KOPT-K1 (cell line): ENCODE results near the gene GIMAP8.
"Not testable (repeated sequence)": the region's sequence is repeated elsewhere in the genome, so short reads cannot be mapped to it uniquely, and the experiment has no call there.

Experiments used
- H3K27ac ChIP-seq: fragments of 200-600 bp; sonication (generic); 2 replicates; pipeline ENCODE4 v1.5.1; 2016; ENCODE audit warnings: antibody characterized with exemption, mild to moderate bottlenecking, low read depth, low read length; ENCODE audit not compliant: poor library complexity, severe bottlenecking
- H3K36me3 ChIP-seq: fragments of 200-600 bp; sonication (generic); 2 replicates; pipeline ENCODE4 v1.5.1; 2017; ENCODE audit warnings: antibody characterized with exemption, mild to moderate bottlenecking, low read length, moderate library complexity; ENCODE audit not compliant: insufficient read depth
- H3K9me3 ChIP-seq: fragments of 200-600 bp; sonication (generic); 2 replicates; pipeline ENCODE4 v1.5.1; 2017; ENCODE audit warnings: antibody characterized with exemption, low read length, mild to moderate bottlenecking; ENCODE audit not compliant: insufficient read depth, poor library complexity, severe bottlenecking

GIMAP8 gene

DNA sequence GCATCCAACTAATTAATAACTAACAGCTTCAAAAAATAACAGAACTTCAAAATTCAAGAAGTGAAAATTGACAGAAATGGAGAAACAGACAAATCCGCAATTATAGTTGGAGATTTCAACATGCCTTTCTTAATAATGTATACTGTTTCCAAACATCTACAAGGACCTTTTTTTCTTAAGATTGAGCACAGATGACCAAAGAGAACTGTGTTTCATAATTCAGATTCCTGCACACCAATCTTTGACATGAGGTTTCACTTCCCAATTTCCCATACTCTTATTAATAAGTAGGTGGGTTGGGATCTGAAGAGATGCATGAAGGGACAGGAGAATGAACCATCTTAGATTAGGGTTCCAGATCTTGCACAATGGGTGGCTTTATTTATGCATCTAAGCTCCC, 39.4 kb downstream of the GIMAP8 start:
- Histone ChIP-seq H3K9me3 (peaks cover 8% of the 10 kb centered on the region), H3K27ac (no peak overlapping the region), H3K36me3 (no peaks in the 10 kb centered on the region)

GRCh38 chr7:150493442-150493841, 43.0 kb downstream of the GIMAP8 start:
- not testable (repeated sequence) for H3K27ac ChIP-seq, H3K36me3 ChIP-seq
- H3K9me3 ChIP-seq = peaks cover 15% of the 10 kb centered on the region

DNA sequence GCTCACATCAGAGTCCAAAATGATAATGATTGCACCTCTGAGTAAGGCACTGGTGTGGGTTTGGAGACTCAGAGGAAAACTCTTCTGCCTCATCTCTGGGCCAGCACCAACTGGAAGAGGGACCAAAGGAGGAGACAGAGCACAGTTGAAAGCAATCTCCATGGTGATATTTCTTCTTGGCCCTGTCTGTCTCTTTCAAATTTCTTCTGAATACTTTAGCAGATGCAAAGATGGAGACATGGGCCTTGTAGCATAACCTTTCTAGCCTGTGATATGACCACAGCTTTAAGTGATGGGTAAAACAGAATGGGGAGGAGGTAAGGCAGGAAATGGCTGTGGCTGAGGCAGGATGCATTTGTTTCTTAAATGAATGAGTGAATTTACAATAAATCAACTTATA, 52.1 kb downstream of the GIMAP8 start:
- Histone ChIP-seq H3K27ac (peak overlapping the region; percentile 64), H3K36me3 (no peaks in the 10 kb centered on the region), H3K9me3 (peaks cover 6% of the 10 kb centered on the region)

DNA sequence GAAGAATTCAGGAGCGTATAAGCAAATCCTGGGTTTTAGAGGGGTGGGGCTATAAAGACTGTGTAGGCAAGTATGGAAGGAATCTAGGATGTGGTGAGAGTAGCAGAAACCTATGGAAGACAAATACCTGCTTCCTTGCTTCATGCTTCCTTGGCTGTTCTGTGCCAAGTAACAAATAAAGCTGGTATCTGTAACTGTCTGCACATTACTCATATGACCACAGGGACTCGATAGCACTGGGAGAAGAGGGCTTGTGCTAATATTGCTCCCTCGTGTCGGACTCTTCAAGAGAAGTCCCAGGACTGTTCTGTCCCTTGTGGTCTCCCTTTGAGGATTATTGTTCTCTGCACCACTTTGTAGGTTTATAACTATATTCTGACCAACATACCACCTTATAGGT, 52.7 kb downstream of the GIMAP8 start:
- Histone ChIP-seq H3K27ac (peak overlapping the region; percentile 64), H3K9me3 (peaks cover 4% of the 10 kb centered on the region), H3K36me3 (no peaks in the 10 kb centered on the region)

- Histone ChIP-seq H3K27ac (peak overlapping the region; percentile 64), H3K36me3 (no peaks in the 10 kb centered on the region), H3K9me3 (peaks cover 4% of the 10 kb centered on the region)
Observed at GRCh38 chr7:150503581-150503980, 53.2 kb downstream of the GIMAP8 start.

GRCh38 chr7:150507947-150508602, 57.6 kb downstream of the GIMAP8 start:
- Histone ChIP-seq H3K36me3 (no peaks in the 10 kb centered on the region), H3K27ac (no peak overlapping the region), H3K9me3 (peaks cover 20% of the 10 kb centered on the region)

DNA sequence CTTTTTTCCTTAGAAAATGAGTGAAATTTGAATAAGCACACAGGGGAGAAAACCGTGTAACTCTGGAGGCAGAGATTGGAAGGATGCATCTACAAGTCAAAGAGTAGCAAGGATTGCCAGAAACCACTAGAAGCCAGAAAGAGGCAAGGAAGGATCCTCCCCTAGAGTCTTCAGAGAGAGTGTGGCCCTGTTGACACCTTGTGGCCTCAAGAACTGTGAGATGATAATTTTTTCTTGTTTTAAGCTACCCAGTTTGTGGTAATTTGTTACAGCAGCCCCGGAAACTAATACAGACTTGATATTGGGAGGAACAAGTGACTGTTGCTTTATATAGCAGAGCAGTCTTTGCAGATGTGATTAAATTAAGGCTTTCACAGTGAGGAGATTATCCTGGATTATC, 60.6 kb downstream of the GIMAP8 start:
- H3K9me3 ChIP-seq = peaks cover 20% of the 10 kb centered on the region
- no peaks in the 10 kb centered on the region; the same call in 1 of the 2 replicates for H3K36me3 ChIP-seq
- H3K27ac ChIP-seq = peak overlapping the region; percentile 4

DNA sequence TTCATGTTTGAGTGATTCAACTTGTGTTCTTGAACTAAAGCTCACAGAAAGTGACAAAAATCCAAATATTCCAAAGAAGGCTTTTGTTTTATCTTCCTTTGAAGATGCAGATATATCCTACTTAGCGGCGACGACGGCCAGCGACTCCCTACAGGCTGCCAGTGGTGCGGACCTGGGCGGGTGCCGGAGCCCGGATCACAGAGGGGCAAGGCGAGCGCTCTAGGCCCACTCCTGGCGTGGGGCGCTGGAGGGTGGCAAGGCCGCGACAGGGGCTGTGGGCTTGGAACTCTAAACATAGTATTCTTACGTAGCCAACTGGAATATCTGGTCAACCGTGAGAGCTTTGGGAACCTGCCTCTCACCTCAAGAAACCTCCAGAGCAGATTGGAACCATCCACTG, 63.3 kb downstream of the GIMAP8 start:
- Histone ChIP-seq H3K27ac (peak overlapping the region; percentile 97), H3K36me3 (peaks cover 12% of the 10 kb centered on the region; the same call in 1 of the 2 replicates), H3K9me3 (peaks cover 20% of the 10 kb centered on the region)

DNA sequence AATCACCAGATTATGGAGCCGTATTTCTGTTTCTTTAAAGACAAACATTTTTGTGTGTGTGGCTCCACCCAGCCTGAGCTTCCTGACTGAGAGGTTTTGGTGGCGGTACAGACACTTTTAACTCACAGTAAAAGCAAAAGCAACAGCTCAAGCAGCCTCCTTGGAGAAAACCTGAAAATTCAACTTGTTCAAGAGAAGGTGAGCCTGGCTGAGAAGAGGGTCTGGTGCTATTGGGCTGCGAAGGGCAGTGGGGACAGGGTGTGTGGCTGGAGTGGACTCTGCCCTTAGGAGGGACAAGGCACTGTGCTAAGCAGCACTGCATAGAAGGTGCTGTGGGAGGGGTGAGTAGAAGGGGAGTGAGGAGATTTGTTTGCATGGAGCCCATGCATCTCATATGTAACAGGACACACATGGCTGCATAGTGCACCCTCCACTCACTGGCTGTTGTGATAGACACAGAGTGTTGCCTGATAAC, 64.4 kb downstream of the GIMAP8 start, which contains the start of gene GIMAP7:
TSS of gene GIMAP7 (plus strand) at position 125 of the 475 bp plus-strand sequence. CDS start 5,103 bp downstream, outside the sequence.
- peaks cover 20% of the 10 kb centered on the region for H3K9me3 ChIP-seq
- peak within 1 kb of the TSS; percentile 97 for H3K27ac ChIP-seq
- H3K36me3 ChIP-seq = peaks cover 17% of the 10 kb centered on the region

DNA sequence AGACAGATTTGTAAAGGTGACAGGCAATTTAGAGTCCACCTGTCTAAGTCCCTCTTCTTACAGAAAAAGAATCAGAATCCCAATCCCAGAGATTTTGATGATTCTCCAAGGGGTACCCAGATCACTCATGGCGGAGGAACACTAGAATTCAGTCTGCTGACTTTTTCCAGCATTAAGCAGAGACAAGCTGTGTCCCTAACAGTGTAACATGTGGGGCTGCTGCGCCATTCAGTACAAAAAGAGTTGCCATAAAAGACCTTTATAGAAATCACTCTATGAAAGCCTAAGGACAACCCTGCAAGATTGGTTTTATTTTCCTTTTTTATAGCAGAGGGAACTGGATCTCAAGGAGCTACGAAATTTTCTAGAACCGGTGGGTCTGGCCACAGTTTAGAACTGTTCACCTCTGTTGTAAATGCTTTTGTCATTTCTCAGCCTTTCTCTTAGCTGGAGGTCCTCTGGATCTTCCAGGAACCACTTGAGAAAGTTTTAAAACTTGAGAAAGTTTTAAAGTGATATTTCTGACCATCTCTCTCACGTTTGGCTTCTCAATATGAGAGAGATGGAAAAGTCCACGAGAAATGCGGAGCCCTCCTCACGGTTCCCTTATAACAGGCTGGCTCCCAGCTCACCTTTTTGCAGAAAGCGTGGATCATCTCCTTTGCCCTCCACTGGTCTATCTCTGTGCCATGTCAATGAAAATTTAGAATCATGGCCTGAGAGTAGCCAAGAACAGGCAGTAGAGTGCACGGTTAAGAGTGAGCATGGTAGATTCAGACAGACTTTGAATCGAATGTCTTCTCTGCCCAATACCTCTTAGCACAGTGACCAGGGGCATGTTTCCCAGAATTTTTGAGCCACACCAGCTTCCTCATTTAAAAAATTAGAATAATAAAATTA, 65.1 kb downstream of the GIMAP8 start:
- peak overlapping the region; percentile 97 for H3K27ac ChIP-seq
- peaks cover 24% of the 10 kb centered on the region for H3K36me3 ChIP-seq

GRCh38 chr7:150516956-150517745, 66.7 kb downstream of the GIMAP8 start:
- Histone ChIP-seq H3K27ac (peak overlapping the region; percentile 97), H3K36me3 (peaks cover 41% of the 10 kb centered on the region), H3K9me3 (peaks cover 5% of the 10 kb centered on the region)

More for the DNA sequence above, 65.1 kb downstream of the GIMAP8 start:
- H3K9me3 ChIP-seq = peaks cover 14% of the 10 kb centered on the region

GRCh38 chr7:150519310-150519709, 68.9 kb downstream of the GIMAP8 start:
- H3K9me3 ChIP-seq = peaks cover 5% of the 10 kb centered on the region
- peaks cover 46% of the 10 kb centered on the region for H3K36me3 ChIP-seq
- peak overlapping the region; percentile 97 for H3K27ac ChIP-seq

DNA sequence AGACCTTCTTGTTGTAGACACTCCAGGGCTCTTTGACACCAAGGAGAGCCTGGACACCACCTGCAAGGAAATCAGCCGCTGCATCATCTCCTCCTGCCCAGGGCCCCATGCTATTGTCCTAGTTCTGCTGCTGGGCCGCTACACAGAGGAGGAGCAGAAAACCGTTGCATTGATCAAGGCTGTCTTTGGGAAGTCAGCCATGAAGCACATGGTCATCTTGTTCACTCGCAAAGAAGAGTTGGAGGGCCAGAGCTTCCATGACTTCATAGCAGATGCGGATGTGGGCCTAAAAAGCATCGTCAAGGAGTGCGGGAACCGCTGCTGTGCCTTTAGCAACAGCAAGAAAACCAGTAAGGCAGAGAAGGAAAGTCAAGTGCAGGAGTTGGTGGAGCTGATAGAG, 69.7 kb downstream of the GIMAP8 start:
- Histone ChIP-seq H3K36me3 (peaks cover 46% of the 10 kb centered on the region), H3K9me3 (peaks cover 5% of the 10 kb centered on the region), H3K27ac (peak overlapping the region; percentile 97)

DNA sequence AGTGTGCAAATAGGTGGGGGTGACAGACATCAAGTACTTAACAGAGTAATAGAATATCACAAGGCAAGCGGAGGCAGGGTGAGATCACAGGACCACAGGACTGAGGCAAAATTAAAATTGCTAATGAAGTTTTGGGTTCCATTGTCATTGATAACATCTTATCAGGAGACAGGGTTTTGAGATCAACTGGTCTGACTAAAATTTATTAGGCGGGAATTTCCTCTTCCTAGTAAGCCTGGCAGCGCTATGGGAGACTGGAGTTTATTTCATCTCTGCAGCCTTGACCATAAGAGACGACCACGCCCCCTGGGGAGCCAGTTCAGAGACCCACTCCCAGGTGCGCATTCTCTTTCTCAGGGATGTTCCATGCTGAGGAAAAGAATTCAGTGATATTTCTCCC, 72.5 kb downstream of the GIMAP8 start:
- peaks cover 41% of the 10 kb centered on the region for H3K36me3 ChIP-seq
- H3K9me3 ChIP-seq = peaks cover 17% of the 10 kb centered on the region
- H3K27ac ChIP-seq = peak overlapping the region; percentile 97

DNA sequence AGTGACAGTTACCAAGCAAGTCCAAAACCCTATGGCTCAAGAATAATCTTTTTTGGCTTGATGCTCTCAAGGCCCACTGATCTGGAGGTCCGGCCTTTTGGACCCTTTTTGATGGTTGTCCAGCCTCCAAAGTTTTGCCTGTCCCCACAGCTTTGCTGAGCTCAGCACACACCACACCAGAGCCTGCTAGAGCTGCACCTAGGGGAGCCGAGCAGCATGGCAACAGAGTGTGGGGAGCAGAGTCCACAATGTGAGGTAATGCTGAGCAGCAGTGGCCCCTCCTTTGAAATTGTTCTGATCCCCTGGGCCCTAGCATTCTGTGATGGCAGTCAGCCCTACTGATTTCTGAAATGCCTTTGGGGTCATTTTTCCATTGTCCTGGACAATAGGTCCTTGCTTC, 73.6 kb downstream of the GIMAP8 start:
- Histone ChIP-seq H3K9me3 (peaks cover 28% of the 10 kb centered on the region), H3K27ac (peak overlapping the region; percentile 97), H3K36me3 (peaks cover 33% of the 10 kb centered on the region)
